HCT116 (cell line): Measurements from ENCODE around the gene AHCTF1. TPM values are rescaled to one million over a fixed set of nuclear protein-coding genes. Genes with fewer than 3 reads are reported as not detected.

ENCODE experiments used
- ATAC-seq: fragments of 200-7000 bp; cut with Tn5 transposase; 2 replicates; pipeline ENCODE4 v1.9.1; 2020; ENCODE audit warnings: mild to moderate bottlenecking, moderate library complexity
- BruUV-seq: library from RNA; stranded (reverse); fragments of 400-500 nt; replicated peaks from 2 replicates; lab custom pipeline; 2021; lab: Mats Ljungman, UMichigan
- CTCF ChIA-PET: fragments of 300-600 bp; sonication (Branson Sonifier 250); formaldehyde crosslinking; loops from one replicate; lab custom pipeline; 2021; ENCODE audit warnings: antibody characterized with exemption; lab: Charles Lee
- POLR2A ChIA-PET: fragments of 300-600, 350-600 bp; sonication (Branson Sonifier 250); formaldehyde crosslinking; loops from one replicate; lab custom pipeline; 2021; ENCODE audit warnings: antibody characterized with exemption; lab: Charles Lee
- RAD21 ChIA-PET, 2 experiments: fragments of 300-600 bp; sonication (Branson Sonifier 250); formaldehyde crosslinking; loops; one replicate each; lab custom pipeline; 2023; ENCODE audit warnings: low total read pairs in 2 of 2; ENCODE audit not compliant: uncharacterized antibody in 2 of 2, unreplicated experiment in 2 of 2, low non-redundant PET in 1 of 2; lab: Charles Lee
- DNase-seq: peaks from one replicate; pipeline ENCODE4 v3.0.0-alpha.2; 2010; ENCODE audit warnings: low read depth, low spot score
- H2AFZ ChIP-seq: fragments of 200-600 bp; shearing (Covaris generic), sonication (generic); 2 replicates; pipeline ENCODE4 v1.6.1; 2017; ENCODE audit warnings: low read depth, mixed run types, mixed read lengths, antibody characterized with exemption, low read length; ENCODE audit not compliant: poor library complexity, severe bottlenecking
- H3K27ac ChIP-seq: 2 replicates; pipeline ENCODE4 v1.5.1; 2012; ENCODE audit warnings: low read depth, low read length
- H3K27me3 ChIP-seq: fragments of 200-600 bp; sonication (generic); 2 replicates; pipeline ENCODE4 v1.6.1; 2016; ENCODE audit warnings: mixed run types, low read length, mixed read lengths; ENCODE audit not compliant: insufficient read depth
- H3K36me3 ChIP-seq, 2 experiments: fragments of 200-500 bp in 1 of 2; fragments of 200-600 bp in 1 of 2; sonication (Bioruptor generic) in 1 of 2; sonication (generic) in 1 of 2; 2 replicates each; pipeline versions ENCODE4 v1.5.1 to v1.6.1; 2014 to 2016; ENCODE audit warnings: low read length in 2 of 2, inconsistent platforms in 1 of 2, mixed read lengths in 1 of 2, mixed run types in 1 of 2; ENCODE audit not compliant: insufficient read depth in 2 of 2, control insufficient read depth in 1 of 2
- H3K4me1 ChIP-seq, 2 experiments: fragments of 200-600 bp in 1 of 2; sonication (generic) in 1 of 2; 2 replicates each; pipeline versions ENCODE4 v1.5.1 to v1.6.1; 2012 to 2017; ENCODE audit warnings: low read length in 2 of 2, inconsistent platforms in 1 of 2, mild to moderate bottlenecking in 1 of 2, mixed read lengths in 1 of 2, mixed run types in 1 of 2, moderate library complexity in 1 of 2; ENCODE audit not compliant: insufficient read depth in 2 of 2, control insufficient read depth in 1 of 2
- H3K4me2 ChIP-seq: fragments of 200-600 bp; sonication (generic); 2 replicates; pipeline ENCODE4 v1.6.1; 2017; ENCODE audit warnings: mixed run types, low read length, mixed read lengths
- H3K4me3 ChIP-seq, 2 experiments: fragments of 200-600 bp in 1 of 2; sonication (generic) in 1 of 2; replicated peaks in 1 of 2; 2 replicates each; pipeline ENCODE4 v1.5.1; 2011 to 2016; ENCODE audit warnings: low read length in 2 of 2, control low read depth in 1 of 2, low read depth in 1 of 2, mild to moderate bottlenecking in 1 of 2, mixed read lengths in 1 of 2, mixed run types in 1 of 2
- H3K79me2 ChIP-seq: fragments of 200-600 bp; sonication (generic); 2 replicates; pipeline ENCODE4 v1.6.1; 2017; ENCODE audit warnings: mild to moderate bottlenecking, mixed run types, low read length, moderate library complexity, mixed read lengths; ENCODE audit not compliant: insufficient read depth
- H3K9ac ChIP-seq: fragments of 200-600 bp; sonication (generic); 2 replicates; pipeline ENCODE4 v1.6.1; 2016; ENCODE audit warnings: low read length, mixed read lengths
- H3K9me2 ChIP-seq: fragments of 200-600 bp; sonication (generic), shearing (Covaris generic); 2 replicates; pipeline ENCODE4 v1.6.1; 2017; ENCODE audit warnings: mixed run types, mild to moderate bottlenecking, moderate library complexity; ENCODE audit not compliant: insufficient read depth
- H3K9me3 ChIP-seq, 2 experiments: fragments of 200-500 bp in 1 of 2; fragments of 200-600 bp in 1 of 2; sonication (Bioruptor generic) in 1 of 2; sonication (generic) in 1 of 2; 2 replicates each; pipeline ENCODE4 v1.6.1; 2014 to 2017; ENCODE audit warnings: low read length in 2 of 2, mixed read lengths in 2 of 2, inconsistent platforms in 1 of 2, low read depth in 1 of 2, mild to moderate bottlenecking in 1 of 2, mixed run types in 1 of 2, moderate library complexity in 1 of 2; ENCODE audit not compliant: control insufficient read depth in 1 of 2, insufficient read depth in 1 of 2
- H4K20me1 ChIP-seq: fragments of 200-600 bp; sonication (generic), shearing (Covaris generic); 2 replicates; pipeline ENCODE4 v1.6.1; 2017; ENCODE audit warnings: mixed run types, mild to moderate bottlenecking, moderate library complexity; ENCODE audit not compliant: insufficient read depth
- ATF3 ChIP-seq: IDR thresholded peaks from 2 replicates; pipeline ENCODE4 v1.6.1; 2012
- CBX3 ChIP-seq: IDR thresholded peaks from 2 replicates; pipeline ENCODE4 v1.6.1; 2012; ENCODE audit warnings: low read depth
- CEBPB ChIP-seq: IDR thresholded peaks from 2 replicates; pipeline ENCODE4 v1.6.1; 2012; ENCODE audit warnings: low read depth
- CTCF ChIP-seq, 3 experiments: fragments of 200-600 bp in 1 of 3; sonication (generic) in 1 of 3; IDR thresholded peaks in 2 of 3; conservative IDR thresholded peaks in 1 of 3; 2 replicates each; pipeline ENCODE4 v1.5.1; 2012 to 2017; ENCODE audit warnings: low read depth in 2 of 3, low read length in 2 of 3, antibody characterized with exemption in 1 of 3, borderline replicate concordance in 1 of 3, control low read depth in 1 of 3, mild to moderate bottlenecking in 1 of 3, mixed read lengths in 1 of 3, mixed run types in 1 of 3, moderate library complexity in 1 of 3; ENCODE audit not compliant: insufficient read depth in 1 of 3
- EGR1 ChIP-seq: IDR thresholded peaks from 2 replicates; pipeline ENCODE4 v1.6.1; 2012; ENCODE audit warnings: low read depth
- EZH2 ChIP-seq: fragments of 200-600 bp; sonication (generic); IDR thresholded peaks from 2 replicates; pipeline ENCODE4 v1.6.1; 2017; ENCODE audit warnings: antibody characterized with exemption, mixed run types
- EZH2phosphoT487 ChIP-seq: fragments of 200-600 bp; IDR thresholded peaks from 2 replicates; pipeline ENCODE4 v1.6.1; 2018; ENCODE audit warnings: antibody characterized with exemption, borderline replicate concordance
- FOSL1 ChIP-seq: IDR thresholded peaks from 2 replicates; pipeline ENCODE4 v1.6.1; 2012; ENCODE audit warnings: low read depth
- MAX ChIP-seq: IDR thresholded peaks from 2 replicates; pipeline ENCODE4 v1.6.1; 2012
- POLR2A ChIP-seq: IDR thresholded peaks from 2 replicates; pipeline ENCODE4 v1.7.0; 2011; ENCODE audit warnings: borderline replicate concordance; ENCODE audit not compliant: insufficient read depth, insufficient read length; ENCODE audit errors: extremely low read depth
- POLR2AphosphoS5 ChIP-seq: IDR thresholded peaks from 2 replicates; pipeline ENCODE4 v1.6.1; 2011; ENCODE audit warnings: mild to moderate bottlenecking, low read depth, low read length, moderate library complexity
- REST ChIP-seq: IDR thresholded peaks from 2 replicates; pipeline ENCODE4 v1.6.1; 2012; ENCODE audit warnings: low read depth
- SIN3A ChIP-seq: IDR thresholded peaks from 2 replicates; pipeline ENCODE4 v1.6.1; 2012; ENCODE audit warnings: low read depth
- SP1 ChIP-seq: IDR thresholded peaks from 2 replicates; pipeline ENCODE4 v1.6.1; 2012; ENCODE audit warnings: low read depth
- YY1 ChIP-seq: IDR thresholded peaks from 2 replicates; pipeline ENCODE4 v1.6.1; 2011; ENCODE audit warnings: low read length, low read depth, moderate library complexity, mild to moderate bottlenecking; ENCODE audit not compliant: insufficient replicate concordance; ENCODE audit errors: extremely low read depth
- ZBTB33 ChIP-seq: IDR thresholded peaks from 2 replicates; pipeline ENCODE4 v1.6.1; 2011; ENCODE audit warnings: mild to moderate bottlenecking, low read length, moderate library complexity; ENCODE audit not compliant: insufficient replicate concordance; ENCODE audit errors: extremely low read depth
- ZFX ChIP-seq: fragments of 450-650 bp; IDR thresholded peaks from 2 replicates; pipeline ENCODE4 v1.6.1; 2017
- ZNF274 ChIP-seq: fragments of 200-500 bp; sonication (Bioruptor generic); IDR thresholded peaks from 2 replicates; pipeline ENCODE4 v1.6.1; 2014; ENCODE audit warnings: mild to moderate bottlenecking, low read depth, low read length, inconsistent platforms
- intact Hi-C: fragments of 100-400 bp; cut with micrococcal nuclease; formaldehyde crosslinking; loops from 2 replicates; pipeline ENCODE4 v1.10.0; 2022
- total RNA-seq: library from RNA; stranded (reverse); gene quantifications from one replicate; pipeline ENCODE4 v1.2.1, GENCODE V29; 2021; ENCODE audit not compliant: unreplicated experiment

Gene AHCTF1
- total RNA-seq, 1 experiment from 2014 or later = 56.2 TPM

- Histone ChIP-seq H4K20me1 (no peaks in the 10 kb centered on the region), H3K27ac (no peak overlapping the region), H3K9me2 (no peaks in the 10 kb centered on the region), H3K4me3 (no peak overlapping the region), H3K36me3 (no peaks in the 10 kb centered on the region), H3K9me3 (no peaks in the 10 kb centered on the region), H3K4me1 (no peaks in the 10 kb centered on the region), H3K4me2 (no peak overlapping the region), H2AFZ (no peak overlapping the region), H3K79me2 (no peaks in the 10 kb centered on the region), H3K27me3 (no peaks in the 10 kb centered on the region), H3K9ac (no peak overlapping the region)
- RAD21 ChIA-PET = no interaction called here
- no TSS peak for BruUV-seq
- DNase-seq (no peak), ATAC-seq (no peak)
- TF ChIP-seq FOSL1 (no peak), EGR1 (no peak), MAX (no peak), REST (no peak), YY1 (no peak), ZBTB33 (no peak), ATF3 (no peak), POLR2A (no peak), CTCF (IDR thresholded peaks at IDR 0.05 in 2 of 3, conservative IDR thresholded peaks at IDR 0.05 in 1 of 3; ENCODE audit: borderline replicate concordance in 1 of 3, insufficient read depth in 1 of 3, low read depth in 2 of 3, low read length in 2 of 3) (no peak), CEBPB (no peak), ZNF274 (no peak), SIN3A (no peak), EZH2phosphoT487 (no peak), POLR2AphosphoS5 (no peak), EZH2 (no peak), CBX3 (no peak), SP1 (no peak), ZFX (no peak)
- CTCF ChIA-PET = no interaction called here
- POLR2A ChIA-PET = interaction anchor here (0.9 kb wide), 1 partner anchor 527 kb away, joined by 3 read pairs; no protein-coding TSS in a partner anchor
- intact Hi-C loops = no loop called here
Measured at GRCh38 chr1:246811985-246812384, 119.8 kb downstream of the AHCTF1 start.
